Measurements from ENCODE around the gene GALNT14. TPM values are rescaled to one million over a fixed set of nuclear protein-coding genes. Genes with fewer than 3 reads are reported as not detected.

Gene GALNT14
- total and polyA plus RNA-seq, 12 donors = 0.39 to 8.9 (median 1.7) TPM; not detected in 2

DNA sequence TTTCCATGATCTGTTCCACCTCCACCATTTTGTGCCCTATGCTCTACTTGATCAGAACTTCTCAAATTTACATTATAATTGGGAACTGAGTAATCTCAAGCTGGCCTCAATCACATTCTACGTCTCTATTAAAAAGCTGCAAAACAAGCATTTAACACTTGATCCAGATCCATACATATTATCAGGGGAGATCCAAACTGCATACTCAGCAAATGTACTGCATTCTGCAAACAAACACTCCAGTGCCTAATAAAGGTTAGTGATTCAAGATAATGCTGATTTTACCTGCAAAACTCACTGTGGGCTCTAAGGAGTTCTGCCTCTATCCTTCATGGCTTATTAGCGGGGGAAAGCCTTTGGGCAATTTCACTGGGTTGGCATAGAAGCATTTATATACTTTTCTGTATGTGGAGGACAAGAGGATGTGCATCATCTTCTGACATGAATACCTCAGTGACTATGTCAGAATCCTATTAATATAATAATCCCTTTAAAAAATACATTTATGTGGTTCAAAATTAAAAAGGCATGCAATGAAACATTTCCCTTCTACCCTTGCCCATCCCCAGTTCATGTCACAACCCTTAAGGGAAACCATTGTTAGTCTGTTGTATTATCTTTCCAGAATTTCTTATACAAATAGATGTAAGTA is 40.2 kb downstream of the GALNT14 start:
- TF ChIP-seq, protein P1, sequence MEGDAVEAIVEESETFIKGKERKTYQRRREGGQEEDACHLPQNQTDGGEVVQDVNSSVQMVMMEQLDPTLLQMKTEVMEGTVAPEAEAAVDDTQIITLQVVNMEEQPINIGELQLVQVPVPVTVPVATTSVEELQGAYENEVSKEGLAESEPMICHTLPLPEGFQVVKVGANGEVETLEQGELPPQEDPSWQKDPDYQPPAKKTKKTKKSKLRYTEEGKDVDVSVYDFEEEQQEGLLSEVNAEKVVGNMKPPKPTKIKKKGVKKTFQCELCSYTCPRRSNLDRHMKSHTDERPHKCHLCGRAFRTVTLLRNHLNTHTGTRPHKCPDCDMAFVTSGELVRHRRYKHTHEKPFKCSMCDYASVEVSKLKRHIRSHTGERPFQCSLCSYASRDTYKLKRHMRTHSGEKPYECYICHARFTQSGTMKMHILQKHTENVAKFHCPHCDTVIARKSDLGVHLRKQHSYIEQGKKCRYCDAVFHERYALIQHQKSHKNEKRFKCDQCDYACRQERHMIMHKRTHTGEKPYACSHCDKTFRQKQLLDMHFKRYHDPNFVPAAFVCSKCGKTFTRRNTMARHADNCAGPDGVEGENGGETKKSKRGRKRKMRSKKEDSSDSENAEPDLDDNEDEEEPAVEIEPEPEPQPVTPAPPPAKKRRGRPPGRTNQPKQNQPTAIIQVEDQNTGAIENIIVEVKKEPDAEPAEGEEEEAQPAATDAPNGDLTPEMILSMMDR (IDR thresholded peaks at IDR 0.05) = no peak
- TF ChIP-seq POLR2A (IDR thresholded peaks at IDR 0.05) = no peak
- 43 to 68% (median 64%) methylated on average over 2 of the region's 2 CpGs for WGBS, 4 donors

DNA sequence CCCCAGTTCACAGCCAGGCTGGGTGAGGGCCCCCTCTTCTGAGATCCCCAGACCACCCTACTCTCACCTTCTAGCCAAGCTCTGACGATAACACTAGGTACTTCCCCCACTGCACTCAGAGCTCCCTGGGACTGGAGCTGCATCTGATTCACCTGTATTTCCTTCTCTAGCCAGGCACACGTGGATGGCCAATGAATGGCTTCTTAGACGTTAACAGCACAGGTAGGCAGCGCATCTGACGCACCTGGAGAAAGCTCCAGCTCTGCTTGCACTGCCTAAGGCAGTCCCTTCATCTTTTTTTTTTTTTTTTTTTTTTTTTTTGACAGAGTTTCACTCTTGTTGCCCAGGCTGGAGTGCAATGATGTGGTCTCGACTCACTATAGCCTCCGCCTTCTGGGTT is 48.1 kb downstream of the GALNT14 start:
- 85 to 96% (median 88%) methylated on average over 7 of the region's 7 CpGs for WGBS, 4 donors
- TF ChIP-seq, protein P1 (IDR thresholded peaks at IDR 0.05) = no peak
- no peak for TF ChIP-seq POLR2A (IDR thresholded peaks at IDR 0.05)
- H3K4me3 ChIP-seq = no peak overlapping the region
- H3K4me1 ChIP-seq (replicated peaks in 1 of 2) = peaks cover 0 to 3% of the 10 kb centered on the region in 2 donors
- intact Hi-C loops (cut with DNase I) = no loop called here
- no peaks in the 10 kb centered on the region for H3K9me3 ChIP-seq (replicated peaks in 1 of 3)
- no peak for DNase-seq
- no peak overlapping the region for H3K27ac ChIP-seq
- no peaks in the 10 kb centered on the region for H3K27me3 ChIP-seq
- no peaks in the 10 kb centered on the region for H3K36me3 ChIP-seq (replicated peaks in 1 of 2)

More for the DNA sequence above, 40.2 kb downstream of the GALNT14 start:
- intact Hi-C loops (cut with DNase I) = no loop called here
- Histone ChIP-seq H3K4me3 (no peak overlapping the region), H3K9me3 (replicated peaks in 1 of 3) (no peaks in the 10 kb centered on the region), H3K4me1 (replicated peaks in 1 of 2) (no peaks in the 10 kb centered on the region), H3K36me3 (replicated peaks in 1 of 2) (no peaks in the 10 kb centered on the region), H3K27ac (no peak overlapping the region), H3K27me3 (no peaks in the 10 kb centered on the region)
- no peak for DNase-seq

DNA sequence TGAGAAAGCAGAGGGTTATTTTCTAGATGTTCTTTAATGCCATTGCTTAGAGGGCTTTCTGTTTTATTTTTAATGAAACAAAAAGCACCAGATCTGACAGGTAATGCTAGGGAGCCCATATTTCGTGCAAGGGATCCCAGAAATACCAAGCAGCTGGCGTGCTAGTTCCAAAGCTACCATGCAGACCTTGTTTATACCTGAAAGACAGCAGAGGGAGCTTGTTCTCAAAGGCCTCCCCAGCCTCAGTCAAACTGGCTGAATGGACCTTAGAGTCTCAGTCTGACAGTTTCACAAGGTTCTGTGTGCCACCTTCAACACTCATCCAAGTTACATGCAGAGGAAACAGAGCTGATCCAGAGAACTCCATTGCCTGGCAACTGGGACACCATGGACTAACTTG is 48.6 kb downstream of the GALNT14 start:
- 74 to 90% (median 83%) methylated on average over 2 of the region's 2 CpGs for WGBS, 4 donors
- no peaks in the 10 kb centered on the region for H3K27me3 ChIP-seq
- intact Hi-C loops (cut with DNase I) = no loop called here
- H3K36me3 ChIP-seq (replicated peaks in 1 of 2) = no peaks in the 10 kb centered on the region
- no peak overlapping the region for H3K27ac ChIP-seq
- H3K4me3 ChIP-seq = no peak overlapping the region
- TF ChIP-seq, protein P1 (IDR thresholded peaks at IDR 0.05) = no peak
- TF ChIP-seq POLR2A (IDR thresholded peaks at IDR 0.05) = no peak
- peaks cover 0 to 3% of the 10 kb centered on the region in 2 donors for H3K4me1 ChIP-seq (replicated peaks in 1 of 2)
- no peak for DNase-seq
- no peaks in the 10 kb centered on the region for H3K9me3 ChIP-seq (replicated peaks in 1 of 3)

DNA sequence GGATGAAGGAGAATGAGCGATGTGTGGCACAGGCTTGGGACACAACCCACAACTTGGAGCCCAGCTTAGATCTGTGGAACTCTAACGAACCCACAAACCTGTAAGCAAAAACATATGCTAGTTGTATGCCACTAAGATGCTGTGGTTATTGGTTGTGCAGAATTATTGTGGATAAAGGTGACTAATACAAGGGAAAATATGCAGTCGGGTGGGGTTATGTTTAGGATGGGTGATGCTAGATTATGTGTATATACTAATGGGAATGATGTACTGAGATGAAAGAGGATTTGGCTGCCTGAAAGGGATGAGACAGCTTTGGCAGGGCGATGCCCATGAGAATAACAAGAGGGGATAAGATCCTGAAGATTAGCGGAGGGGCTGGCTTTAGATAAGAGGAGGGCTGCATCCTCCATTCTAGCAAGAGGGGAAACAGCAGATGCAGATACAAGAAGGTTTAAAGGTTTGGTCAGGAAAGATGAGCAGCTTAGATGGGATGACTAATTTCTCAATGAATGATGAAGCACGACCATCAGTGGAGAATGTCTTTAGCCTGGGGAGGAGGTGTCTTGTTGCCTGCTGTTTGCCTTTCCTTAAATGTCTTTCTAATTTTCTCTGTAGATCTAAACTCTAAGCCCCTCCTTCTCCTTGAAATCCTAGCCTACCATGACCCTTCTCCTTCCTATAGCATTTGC is 49.6 kb downstream of the GALNT14 start:
- Histone ChIP-seq H3K4me1 (replicated peaks in 1 of 2) (peaks cover 0 to 3% of the 10 kb centered on the region in 2 donors), H3K27me3 (no peaks in the 10 kb centered on the region), H3K27ac (no peak overlapping the region), H3K4me3 (no peak overlapping the region), H3K9me3 (replicated peaks in 1 of 3) (no peaks in the 10 kb centered on the region), H3K36me3 (replicated peaks in 1 of 2) (no peaks in the 10 kb centered on the region)
- no peak for DNase-seq
- TF ChIP-seq POLR2A (IDR thresholded peaks at IDR 0.05) = no peak
- TF ChIP-seq, protein P1 (IDR thresholded peaks at IDR 0.05) = no peak
- intact Hi-C loops (cut with DNase I) = no loop called here
- 69 to 84% (median 81%) methylated on average over 6 of the region's 6 CpGs for WGBS, 4 donors

All from adrenal gland (tissue), 12 donors.